ENCODE data around the gene SEPTIN11.

SEPTIN11 gene

GRCh38 chr4:76949276-76950051 is at the start of gene SEPTIN11:
Gene SEPTIN11 (plus strand): TSS chr4:76949752. CDS start chr4:76949904, 152 bp downstream.
- H3K4me3 ChIP-seq (ENCODE audit: low read depth, low read length) = peak within 1 kb of the TSS; percentile 71
- POLR2A ChIA-PET = interaction anchor here (0.7 to 1.2 kb wide), 3 partner anchors 33 to 119 kb away, joined by 3 to 7 read pairs (median 4); partner anchors contain the start of gene SOWAHB
- CTCF ChIA-PET = interaction anchor here (0.6 kb wide), 2 partner anchors 21 to 112 kb away, joined by 3 to 4 read pairs; no protein-coding TSS in a partner anchor
- no peaks in the 10 kb centered on the region for H3K9me3 ChIP-seq (ENCODE audit: control insufficient read depth, insufficient read depth, low read depth, low read length)
- H3K27ac ChIP-seq (ENCODE audit: extremely low read depth, low read depth, low read length) = peak within 1 kb of the TSS; percentile 68
- H3K4me1 ChIP-seq (ENCODE audit: control insufficient read depth, insufficient read depth, low read length) = no peaks in the 10 kb centered on the region
- H3K36me3 ChIP-seq (ENCODE audit: control insufficient read depth in 2 of 2, insufficient read depth in 1 of 2, low read length in 2 of 2) = no peaks in the 10 kb centered on the region; a peak in 1 of 3 replicates
- no peak for TF ChIP-seq ZNF596 (tag by site-specific recombination; IDR thresholded peaks at IDR 0.05)
- no peak for TF ChIP-seq ZNF48 (tag by site-specific recombination; IDR thresholded peaks at IDR 0.05)
- TF ChIP-seq KLF8 (tag by site-specific recombination; IDR thresholded peaks at IDR 0.05) = peak; percentile 74; the same call in 1 of the 2 replicates
- TF ChIP-seq SP2 (tag by site-specific recombination; IDR thresholded peaks at IDR 0.05) = peak; percentile 84
- peak; percentile 94 for TF ChIP-seq ZBTB26 (tag by site-specific recombination; optimal IDR thresholded peaks at IDR 0.05)
- TF ChIP-seq ZBTB11 (tag by site-specific recombination; conservative IDR thresholded peaks at IDR 0.05; ENCODE audit: low read depth) = no peak
- peak; percentile 25; the same call in 1 of the 2 replicates for TF ChIP-seq YY2 (tag by site-specific recombination; IDR thresholded peaks at IDR 0.05)
- no peak for TF ChIP-seq ZNF175 (tag by site-specific recombination; IDR thresholded peaks at IDR 0.05)
- TF ChIP-seq ZBTB8A (tag by site-specific recombination; IDR thresholded peaks at IDR 0.05) = peak; percentile 89
- TF ChIP-seq PATZ1 (tag by site-specific recombination; IDR thresholded peaks at IDR 0.05) = peak; percentile 93
- TF ChIP-seq ZBTB17 (tag by site-specific recombination; IDR thresholded peaks at IDR 0.05) = peak; percentile 17; the same call in 1 of the 2 replicates
- TF ChIP-seq PRDM10 (tag by site-specific recombination; IDR thresholded peaks at IDR 0.05) = peak; percentile 95
- peak; percentile 88 for TF ChIP-seq KLF9 (tag by site-specific recombination; IDR thresholded peaks at IDR 0.05; ENCODE audit: low read depth)
- TF ChIP-seq SP3 (tag by site-specific recombination; IDR thresholded peaks at IDR 0.05) = peak; percentile 78
- TF ChIP-seq PRDM2 (tag by site-specific recombination; IDR thresholded peaks at IDR 0.05; ENCODE audit: borderline replicate concordance) = no peak
- peak; percentile 23; the same call in 1 of the 2 replicates for TF ChIP-seq ZNF449 (tag by site-specific recombination; IDR thresholded peaks at IDR 0.05)
- TF ChIP-seq WT1 (tag by site-specific recombination; IDR thresholded peaks at IDR 0.05) = no peak
- TF ChIP-seq EGR2 (tag by site-specific recombination; IDR thresholded peaks at IDR 0.05; ENCODE audit: low read depth) = peak; percentile 76
